IMR-90 (cell line): ENCODE data around the gene PANK4. TPM values are rescaled to one million over a fixed set of nuclear protein-coding genes. Genes with fewer than 3 reads are reported as not detected.

Experiments
- ATAC-seq: fragments of 200-7000 bp; cut with Tn5 transposase; 2 replicates; pipeline ENCODE4 v1.9.1; 2020; ENCODE audit warnings: low read depth, mild to moderate bottlenecking, moderate library complexity
- BruUV-seq: library from RNA; stranded (reverse); fragments of 400-500 nt; replicated peaks from 2 replicates; lab custom pipeline; 2021; lab: Mats Ljungman, UMichigan
- CTCF ChIA-PET: fragments of 300-600 bp; formaldehyde crosslinking; extraction: SDS; loops from one replicate; lab custom pipeline; 2021; ENCODE audit warnings: antibody characterized with exemption; lab: Yijun Ruan, JAX
- POLR2A ChIA-PET: fragments of 300-600 bp; sonication (Branson Sonifier 250); formaldehyde crosslinking; loops from one replicate; lab custom pipeline; 2022; ENCODE audit warnings: antibody characterized with exemption; ENCODE audit not compliant: unreplicated experiment; lab: Charles Lee
- DNase-seq: peaks from one replicate; pipeline ENCODE4 v3.0.0; 2013
- H2AFZ ChIP-seq: replicated peaks from 2 replicates; pipeline ENCODE3; 2013; ENCODE audit warnings: low read length, mild to moderate bottlenecking; ENCODE audit not compliant: poor library complexity
- H2AK5ac ChIP-seq: 2 replicates; pipeline ENCODE4 v1.6.1; 2013; ENCODE audit warnings: low read depth, low read length, inconsistent platforms
- H2AK9ac ChIP-seq: replicated peaks from 2 replicates; pipeline ENCODE3; 2013; ENCODE audit warnings: mild to moderate bottlenecking, low read depth, low read length, moderate library complexity; ENCODE audit not compliant: poor library complexity
- H2BK120ac ChIP-seq: 2 replicates; pipeline ENCODE4 v1.6.1; 2013; ENCODE audit warnings: low read depth, low read length, inconsistent platforms
- H2BK15ac ChIP-seq: 3 replicates; pipeline ENCODE4 v1.6.1; 2013; ENCODE audit warnings: low read depth, low read length, inconsistent platforms
- H2BK20ac ChIP-seq: 2 replicates; pipeline ENCODE4 v1.6.1; 2013; ENCODE audit warnings: low read depth, mild to moderate bottlenecking, inconsistent platforms, low read length, moderate library complexity
- H2BK5ac ChIP-seq: 2 replicates; pipeline ENCODE4 v1.6.1; 2013; ENCODE audit warnings: mild to moderate bottlenecking, low read depth, low read length, inconsistent platforms; ENCODE audit not compliant: poor library complexity, severe bottlenecking
- H3K14ac ChIP-seq: replicated peaks from 2 replicates; pipeline ENCODE4 v1.6.1; 2013; ENCODE audit warnings: low read depth, low read length, inconsistent platforms
- H3K18ac ChIP-seq: 2 replicates; pipeline ENCODE4 v1.6.1; 2013; ENCODE audit warnings: low read depth, low read length, control low read depth
- H3K23ac ChIP-seq: 2 replicates; pipeline ENCODE4 v1.6.1; 2013; ENCODE audit warnings: low read depth, low read length, inconsistent platforms
- H3K27ac ChIP-seq: 2 replicates; pipeline ENCODE4 v1.5.1; 2013; ENCODE audit warnings: mild to moderate bottlenecking, control low read depth, low read length; ENCODE audit not compliant: insufficient read depth
- H3K27me3 ChIP-seq: 2 replicates; pipeline ENCODE4 v1.6.1; 2013; ENCODE audit warnings: low read length; ENCODE audit not compliant: control insufficient read depth, insufficient read depth
- H3K36me3 ChIP-seq: 2 replicates; pipeline ENCODE4 v1.6.1; 2013; ENCODE audit warnings: low read length, mixed read lengths; ENCODE audit not compliant: control insufficient read depth, insufficient read depth
- H3K4ac ChIP-seq: 2 replicates; pipeline ENCODE4 v1.6.1; 2013; ENCODE audit warnings: low read depth, low read length, inconsistent platforms
- H3K4me1 ChIP-seq: 2 replicates; pipeline ENCODE4 v1.6.1; 2013; ENCODE audit warnings: low read length, mixed read lengths; ENCODE audit not compliant: control insufficient read depth, insufficient read depth
- H3K4me2 ChIP-seq: 2 replicates; pipeline ENCODE4 v1.6.1; 2013; ENCODE audit warnings: low read depth, mild to moderate bottlenecking, control low read depth, low read length, moderate library complexity
- H3K4me3 ChIP-seq: 2 replicates; pipeline ENCODE4 v1.5.1; 2013; ENCODE audit warnings: low read depth, mild to moderate bottlenecking, control low read depth, low read length, moderate library complexity; ENCODE audit not compliant: insufficient read depth
- H3K56ac ChIP-seq: 2 replicates; pipeline ENCODE4 v1.6.1; 2013; ENCODE audit warnings: low read length, inconsistent platforms; ENCODE audit not compliant: insufficient read depth; ENCODE audit errors: extremely low read depth
- H3K79me1 ChIP-seq, 2 experiments: 2 replicates each; pipeline ENCODE4 v1.6.1; 2013; ENCODE audit warnings: low read length in 2 of 2, inconsistent platforms in 1 of 2, low read depth in 1 of 2
- H3K9ac ChIP-seq: 2 replicates; pipeline ENCODE4 v1.6.1; 2013; ENCODE audit warnings: low read depth, low read length, control low read depth
- H3K9me1 ChIP-seq: 2 replicates; pipeline ENCODE4 v1.6.1; 2013; ENCODE audit warnings: low read length, inconsistent platforms; ENCODE audit not compliant: insufficient read depth
- H3K9me3 ChIP-seq: 2 replicates; pipeline ENCODE4 v1.6.1; 2013; ENCODE audit warnings: low read length; ENCODE audit not compliant: control insufficient read depth, insufficient read depth
- H4K20me1 ChIP-seq: 2 replicates; pipeline ENCODE4 v1.6.1; 2013; ENCODE audit warnings: low read length, inconsistent platforms; ENCODE audit not compliant: insufficient read depth
- H4K5ac ChIP-seq: 2 replicates; pipeline ENCODE4 v1.6.1; 2013; ENCODE audit warnings: mild to moderate bottlenecking, low read depth, low read length, control low read depth
- H4K8ac ChIP-seq, 2 experiments: 2 replicates each; pipeline ENCODE4 v1.6.1; 2013; ENCODE audit warnings: low read depth in 2 of 2, low read length in 2 of 2, control low read depth in 1 of 2, inconsistent platforms in 1 of 2
- H4K91ac ChIP-seq: 2 replicates; pipeline ENCODE4 v1.6.1; 2013; ENCODE audit warnings: low read depth, low read length, inconsistent platforms; ENCODE audit not compliant: insufficient read depth
- BHLHE40 ChIP-seq: fragments of 150-350 bp; IDR thresholded peaks from 2 replicates; pipeline ENCODE4 v1.6.1; 2016; ENCODE audit warnings: mild to moderate bottlenecking, low read depth, low read length
- CEBPB ChIP-seq: IDR thresholded peaks from 2 replicates; pipeline ENCODE4 v1.6.1; 2012; ENCODE audit warnings: low read depth, low read length, improper control_type of control experiment
- CHD1 ChIP-seq: IDR thresholded peaks from 2 replicates; pipeline ENCODE4 v1.6.1; 2012; ENCODE audit warnings: low read depth, low read length, improper control_type of control experiment
- CTCF ChIP-seq: conservative IDR thresholded peaks from 2 replicates; pipeline ENCODE4 v1.5.1; 2012; ENCODE audit warnings: mild to moderate bottlenecking, low read depth, low read length, improper control_type of control experiment
- ELK1 ChIP-seq: fragments of 150-350 bp; IDR thresholded peaks from 2 replicates; pipeline ENCODE4 v1.6.1; 2016; ENCODE audit warnings: low read depth, mild to moderate bottlenecking, low read length, moderate library complexity, borderline replicate concordance
- FOS ChIP-seq: fragments of 150-350 bp; IDR thresholded peaks from 2 replicates; pipeline ENCODE4 v1.6.1; 2016; ENCODE audit warnings: low read depth, low read length
- MAFK ChIP-seq: IDR thresholded peaks from 2 replicates; pipeline ENCODE4 v1.6.1; 2012; ENCODE audit warnings: low read depth, low read length, improper control_type of control experiment
- MAZ ChIP-seq: IDR thresholded peaks from 2 replicates; pipeline ENCODE4 v1.6.1; 2012; ENCODE audit warnings: low read depth, mild to moderate bottlenecking, low read length, improper control_type of control experiment, moderate library complexity, borderline replicate concordance
- MXI1 ChIP-seq: IDR thresholded peaks from 2 replicates; pipeline ENCODE4 v1.6.1; 2012; ENCODE audit warnings: low read depth, mild to moderate bottlenecking, low read length, moderate library complexity, borderline replicate concordance
- NFE2L2 ChIP-seq: fragments of 150-350 bp; IDR thresholded peaks from 2 replicates; pipeline ENCODE4 v1.6.1; 2016; ENCODE audit warnings: low read depth, mild to moderate bottlenecking, low read length
- POLR2A ChIP-seq: IDR thresholded peaks from 2 replicates; pipeline ENCODE4 v1.6.1; 2012; ENCODE audit warnings: mild to moderate bottlenecking, low read depth, low read length
- RAD21 ChIP-seq: IDR thresholded peaks from 2 replicates; pipeline ENCODE4 v1.6.1; 2012; ENCODE audit warnings: low read length, improper control_type of control experiment
- RCOR1 ChIP-seq: IDR thresholded peaks from 2 replicates; pipeline ENCODE4 v1.6.1; 2012; ENCODE audit warnings: mild to moderate bottlenecking, low read length, improper control_type of control experiment; ENCODE audit not compliant: insufficient replicate concordance
- RFX5 ChIP-seq: IDR thresholded peaks from 2 replicates; pipeline ENCODE4 v1.8.0; 2012; ENCODE audit warnings: low read depth, mild to moderate bottlenecking, low read length, moderate library complexity
- SMC3 ChIP-seq: fragments of 150-350 bp; IDR thresholded peaks from 2 replicates; pipeline ENCODE4 v1.6.1; 2016; ENCODE audit warnings: low read depth, mild to moderate bottlenecking, antibody characterized with exemption, low read length, moderate library complexity
- USF2 ChIP-seq: fragments of 150-350 bp; IDR thresholded peaks from 2 replicates; pipeline ENCODE4 v1.6.1; 2017; ENCODE audit warnings: mild to moderate bottlenecking, antibody characterized with exemption, low read length, low read depth
- WGBS, 2 experiments: methylation state at CpG; one replicate each; pipeline versions ENCODE4 v1.1.5 to v1.1.7; 2013; ENCODE audit warnings: missing lambda C conversion rate in 2 of 2; ENCODE audit not compliant: insufficient read length in 1 of 2; ENCODE audit errors: extremely low coverage in 2 of 2; 5-methylcytosine and 5-hydroxymethylcytosine counted together
- dilution Hi-C: fragments of 300-500 bp; cut with HindIII; formaldehyde crosslinking; loops from one replicate; pipeline ENCODE4 v1.14.3; 2018; ENCODE audit warnings: low sequenced_read_pairs; ENCODE audit not compliant: unreplicated experiment
- in situ Hi-C: fragments of 300-500 bp; cut with MboI; formaldehyde crosslinking; loops from 3 replicates; pipeline ENCODE4 v1.14.3; 2019; ENCODE audit warnings: low sequenced_read_pairs, inconsistent platforms, mixed read lengths
- intact Hi-C: fragments of 100-400 bp; cut with micrococcal nuclease; formaldehyde crosslinking; loops from 2 replicates; pipeline ENCODE4 v1.10.0; 2022
- polyA plus RNA-seq, 3 experiments: library from polyadenylated mRNA; depleted of rRNA; stranded (reverse); fragments of >200 nt; gene quantifications; 2 replicates each; pipeline ENCODE4 v1.2.3, GENCODE V29; 2012; ENCODE audit warnings: low replicate concordance in 1 of 3
- total RNA-seq: library from RNA; depleted of rRNA; stranded (reverse); fragments of >200 nt; gene quantifications from 2 replicates; pipeline ENCODE4 v1.2.3, GENCODE V29; 2012

The PANK4 gene
- total and polyA plus RNA-seq, 2 of the 4 experiments (the other 2 are of a cell fraction), result 14.0 to 18.5 TPM

GRCh38 chr1:2501820-2502119 lies 24.6 kb downstream of the PANK4 start:
- 55% methylated on average over 4 of the region's 7 CpGs; no CpG with 5 or more reads in 1 of the 2 experiments for WGBS, 2 experiments
- no peak overlapping the region for H3K9ac ChIP-seq
- POLR2A ChIA-PET, result no interaction called here
- H3K56ac ChIP-seq, result no peak overlapping the region
- no peak overlapping the region for H4K5ac ChIP-seq
- H3K9me1 ChIP-seq, result no peaks in the 10 kb centered on the region
- no peaks in the 10 kb centered on the region for H3K36me3 ChIP-seq
- H2BK5ac ChIP-seq, result no peak overlapping the region
- TF ChIP-seq MAFK (no peak), SMC3 (no peak), FOS (no peak), ELK1 (no peak), RCOR1 (no peak), MAZ (no peak), USF2 (no peak), CEBPB (no peak), CHD1 (no peak), RFX5 (no peak), CTCF (no peak), NFE2L2 (no peak), MXI1 (no peak), BHLHE40 (no peak), RAD21 (no peak), POLR2A (no peak)
- ATAC-seq (no peak), DNase-seq (no peak)
- H3K23ac ChIP-seq, result no peak overlapping the region
- CTCF ChIA-PET, result no interaction called here
- H3K9me3 ChIP-seq, result no peaks in the 10 kb centered on the region
- no peak overlapping the region for H2AK9ac ChIP-seq
- no peak overlapping the region for H3K27ac ChIP-seq
- H2BK20ac ChIP-seq, result no peak overlapping the region
- dilution Hi-C loops, result no loop called here
- no peak overlapping the region for H3K4me3 ChIP-seq
- BruUV-seq, result no TSS peak
- H2BK15ac ChIP-seq, result no peak overlapping the region
- no peak overlapping the region for H2BK120ac ChIP-seq
- no peak overlapping the region for H2AFZ ChIP-seq
- peaks cover 1% of the 10 kb centered on the region; the same call in 1 of the 2 replicates for H4K20me1 ChIP-seq
- no peak overlapping the region for H3K14ac ChIP-seq
- no peak overlapping the region for H4K91ac ChIP-seq
- no peak overlapping the region for H3K4me2 ChIP-seq
- H3K27me3 ChIP-seq, result peaks cover 12% of the 10 kb centered on the region; the same call in 1 of the 2 replicates
- in situ Hi-C loops, result no loop called here
- no peaks in the 10 kb centered on the region for H3K79me1 ChIP-seq
- H3K18ac ChIP-seq, result no peak overlapping the region
- H2AK5ac ChIP-seq, result no peak overlapping the region
- H3K4ac ChIP-seq, result no peak overlapping the region
- intact Hi-C loops, result no loop called here
- H3K4me1 ChIP-seq, result peaks cover 2% of the 10 kb centered on the region; the same call in 1 of the 2 replicates
- no peak overlapping the region for H4K8ac ChIP-seq
